GM20000 (cell line): ENCODE results near the gene RBBP8.
A peak's percentile ranks its signal among the peaks of the same experiment; 100 is the strongest.

Experiments used
- DNase-seq: peaks from one replicate; pipeline ENCODE4 v3.0.0; 2012; ENCODE audit warnings: low spot score
- TF ChIP-seq, protein P1 (sequence below): IDR thresholded peaks from 2 replicates; pipeline ENCODE4 v1.5.1; 2012; ENCODE audit warnings: mild to moderate bottlenecking, control low read depth; ENCODE audit errors: extremely low read depth, missing control alignments

RBBP8 gene

DNA sequence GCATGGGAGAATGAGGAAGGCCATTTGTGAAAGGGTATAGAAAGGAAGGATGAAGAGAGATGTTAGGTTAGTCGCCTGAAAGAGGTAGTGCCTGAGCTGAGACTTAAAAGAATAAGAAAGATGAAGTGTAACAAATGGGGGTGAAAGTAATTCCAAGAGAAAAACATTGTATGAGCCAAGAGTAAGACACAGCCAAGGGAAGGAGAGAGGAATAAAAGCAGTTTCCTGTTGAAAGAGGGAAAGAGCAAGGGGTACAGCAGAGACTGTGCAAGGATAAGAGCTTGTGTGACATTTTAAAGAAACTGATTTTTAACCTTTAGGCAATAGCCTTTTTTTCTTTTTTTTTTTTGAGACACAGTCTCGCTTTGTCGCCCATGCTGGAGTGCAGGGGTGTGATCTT is 4.8 kb upstream of the RBBP8 start:
- TF ChIP-seq, protein P1, sequence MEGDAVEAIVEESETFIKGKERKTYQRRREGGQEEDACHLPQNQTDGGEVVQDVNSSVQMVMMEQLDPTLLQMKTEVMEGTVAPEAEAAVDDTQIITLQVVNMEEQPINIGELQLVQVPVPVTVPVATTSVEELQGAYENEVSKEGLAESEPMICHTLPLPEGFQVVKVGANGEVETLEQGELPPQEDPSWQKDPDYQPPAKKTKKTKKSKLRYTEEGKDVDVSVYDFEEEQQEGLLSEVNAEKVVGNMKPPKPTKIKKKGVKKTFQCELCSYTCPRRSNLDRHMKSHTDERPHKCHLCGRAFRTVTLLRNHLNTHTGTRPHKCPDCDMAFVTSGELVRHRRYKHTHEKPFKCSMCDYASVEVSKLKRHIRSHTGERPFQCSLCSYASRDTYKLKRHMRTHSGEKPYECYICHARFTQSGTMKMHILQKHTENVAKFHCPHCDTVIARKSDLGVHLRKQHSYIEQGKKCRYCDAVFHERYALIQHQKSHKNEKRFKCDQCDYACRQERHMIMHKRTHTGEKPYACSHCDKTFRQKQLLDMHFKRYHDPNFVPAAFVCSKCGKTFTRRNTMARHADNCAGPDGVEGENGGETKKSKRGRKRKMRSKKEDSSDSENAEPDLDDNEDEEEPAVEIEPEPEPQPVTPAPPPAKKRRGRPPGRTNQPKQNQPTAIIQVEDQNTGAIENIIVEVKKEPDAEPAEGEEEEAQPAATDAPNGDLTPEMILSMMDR, result no peak

DNA sequence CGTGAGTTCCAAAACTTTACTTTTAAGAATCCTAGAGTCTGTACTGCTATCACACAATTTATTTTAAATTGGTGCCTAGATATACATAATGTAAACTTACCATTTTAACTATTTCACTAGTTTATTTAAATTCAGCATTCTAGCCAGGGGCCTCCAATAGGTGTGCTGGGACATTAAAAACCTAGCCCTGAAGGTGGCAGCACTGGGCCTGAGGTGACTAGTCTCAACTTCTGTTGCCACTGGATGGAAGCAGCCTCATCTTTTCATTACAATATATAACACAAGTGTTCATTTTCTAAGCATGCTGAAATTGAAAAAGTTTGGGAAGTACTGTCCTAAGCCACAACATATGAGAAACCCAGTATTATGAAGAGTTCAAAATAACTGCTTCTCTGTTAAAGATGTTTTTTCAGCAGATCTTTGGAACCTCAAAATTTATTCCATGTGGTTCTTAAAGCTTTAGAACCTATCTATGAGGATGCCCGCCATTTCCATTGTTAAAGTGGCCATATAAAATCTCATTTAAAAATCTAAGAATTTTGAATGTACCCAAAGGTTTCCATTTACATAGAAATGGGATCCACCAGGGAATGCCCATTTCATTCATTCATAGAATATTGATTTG is 2.9 kb upstream of the RBBP8 start:
- TF ChIP-seq, protein P1, result peak; percentile 61
- peak; percentile 68 for DNase-seq

More for the DNA sequence above, 4.8 kb upstream of the RBBP8 start:
- no peak for DNase-seq

DNA sequence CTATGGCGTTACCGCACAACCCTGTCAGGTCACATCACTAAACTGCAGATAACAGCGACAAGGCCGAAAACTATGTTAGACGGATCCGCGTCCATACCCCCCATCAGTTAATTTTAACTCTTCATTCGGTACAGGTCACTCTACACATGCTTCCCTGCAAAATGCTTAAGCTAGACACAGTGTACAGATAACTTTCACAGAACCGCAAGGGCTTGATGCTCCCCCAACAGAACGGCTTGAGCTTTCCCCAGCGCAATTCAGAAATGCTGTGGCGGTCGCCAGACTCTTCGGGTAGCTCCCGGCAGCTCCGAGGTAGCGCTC is 283 bp upstream of the RBBP8 start:
- no peak for DNase-seq
- TF ChIP-seq, protein P1, result no peak

DNA sequence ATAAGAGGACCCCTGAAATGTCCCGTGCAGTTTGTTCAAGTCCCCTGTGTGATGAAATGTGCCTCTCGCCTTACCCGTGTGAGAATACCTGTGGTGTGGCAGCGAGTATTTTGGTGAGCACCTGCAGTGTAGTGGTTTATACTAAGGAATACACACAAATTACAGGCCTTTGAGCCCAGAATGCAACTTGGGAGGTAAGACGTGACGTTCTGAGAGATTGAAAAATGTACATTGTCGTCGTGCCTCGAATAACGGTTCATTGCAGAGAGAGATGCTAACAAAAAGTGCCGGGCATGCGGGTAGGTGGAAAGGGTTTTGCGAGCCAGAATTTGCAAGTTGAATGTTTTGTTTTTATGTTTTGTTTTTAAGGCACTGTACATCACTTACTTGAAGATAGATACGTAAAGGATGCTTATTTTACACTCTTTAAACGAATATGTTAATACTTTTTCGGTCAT is 867 bp downstream of the RBBP8 start:
- TF ChIP-seq, protein P1, result no peak
- DNase-seq, result no peak

DNA sequence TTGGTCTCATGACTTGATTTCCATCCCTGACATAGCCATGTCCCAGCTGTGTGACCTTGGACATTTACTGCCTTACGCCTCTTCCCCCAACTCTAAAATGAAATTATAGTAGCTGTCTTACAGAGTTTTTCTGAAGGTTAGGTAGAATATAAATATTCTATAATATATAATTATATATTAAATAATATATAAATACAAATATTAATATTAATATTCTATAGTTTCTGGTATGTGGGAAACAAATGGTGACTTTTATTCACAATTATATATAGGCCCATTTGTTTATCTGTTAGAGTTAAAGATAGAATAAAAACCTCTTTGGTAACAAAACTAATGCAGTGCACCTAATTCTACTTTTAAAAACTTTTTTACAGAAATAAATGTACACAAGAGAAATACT is 1.7 kb downstream of the RBBP8 start:
- TF ChIP-seq, protein P1, result no peak

DNA sequence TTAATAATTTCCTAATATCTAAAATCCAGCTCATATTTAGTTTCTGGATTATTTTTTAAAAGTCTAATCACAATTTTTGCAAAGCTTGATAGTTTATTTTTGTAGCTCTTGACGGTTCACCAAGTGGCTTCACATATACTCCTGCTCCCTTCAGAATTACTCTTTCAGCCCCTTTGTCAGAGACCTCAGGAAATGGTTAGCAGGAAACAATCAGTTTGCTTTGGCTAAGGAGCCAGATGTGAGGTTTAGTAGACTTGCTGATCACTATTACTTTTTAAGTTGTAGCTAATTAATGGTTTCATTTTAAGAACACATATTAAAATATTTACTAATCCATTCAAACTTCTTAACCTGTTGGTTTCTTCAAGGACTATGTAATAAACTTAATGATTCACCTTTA is 2.3 kb downstream of the RBBP8 start:
- DNase-seq, result peak; percentile 9
- TF ChIP-seq, protein P1, result no peak

More for the DNA sequence above, 1.7 kb downstream of the RBBP8 start:
- no peak for DNase-seq

DNA sequence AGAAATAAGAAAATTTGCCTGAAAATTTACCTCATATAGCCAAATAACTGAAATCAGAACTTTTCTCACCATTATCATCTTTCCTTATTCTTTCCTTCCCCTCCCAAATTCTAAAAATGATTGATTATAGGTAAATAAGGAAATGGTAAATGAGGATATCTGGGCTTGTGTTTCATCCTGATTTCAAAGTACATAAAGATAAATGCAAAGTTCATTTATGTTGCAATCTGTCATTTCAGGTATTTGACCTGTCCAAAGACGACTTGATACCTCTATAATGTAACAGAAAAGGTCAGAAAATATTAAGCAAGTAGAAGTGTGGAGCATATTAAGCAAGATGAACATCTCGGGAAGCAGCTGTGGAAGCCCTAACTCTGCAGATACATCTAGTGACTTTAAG is 3.4 kb downstream of the RBBP8 start:
- TF ChIP-seq, protein P1, result no peak
- no peak for DNase-seq
